ENCODE measurements around the gene MAP3K8. TPM values are rescaled to one million over a fixed set of nuclear protein-coding genes. Genes with fewer than 3 reads are reported as not detected.

The MAP3K8 gene
- total and polyA plus RNA-seq, 2 donors (not counting 3 experiments of a cell fraction or from before 2014, with no cell fraction given): 5.2 to 10.6 TPM

- intact Hi-C loops (cut with micrococcal nuclease): no loop called here
- H3K4me3 ChIP-seq (replicated peaks in 1 of 3; ENCODE audit: insufficient read depth in 1 of 3, low read depth in 1 of 3, low read length in 3 of 3): no peak overlapping the region
- TF ChIP-seq POLR2AphosphoS5 (IDR thresholded peaks at IDR 0.05; ENCODE audit: insufficient read depth, low read depth, low read length) (no peak), MYC (IDR thresholded peaks at IDR 0.05; ENCODE audit: low read depth, low read length) (no peak), GATA2 (IDR thresholded peaks at IDR 0.05; ENCODE audit: insufficient read depth, insufficient read length, low read depth, low read length) (no peak), MAX (IDR thresholded peaks at IDR 0.05; ENCODE audit: insufficient read depth, insufficient read length) (no peak), JUN (IDR thresholded peaks at IDR 0.05; ENCODE audit: borderline replicate concordance, insufficient read depth, insufficient read length, low read depth) (no peak), CTCF (IDR thresholded peaks at IDR 0.05; ENCODE audit: extremely low read depth in 1 of 2, insufficient read depth in 1 of 2, low read depth in 1 of 2, low read length in 2 of 2) (no peak)
- no peak overlapping the region for H3K27ac ChIP-seq (ENCODE audit: insufficient read depth, low read depth, low read length)
- DNase-seq (ENCODE audit: low read depth, low spot score) (no peak), FAIRE-seq (no peak)
- no peaks in the 10 kb centered on the region for H3K27me3 ChIP-seq (ENCODE audit: control insufficient read depth in 2 of 2, insufficient read depth in 2 of 2, low read length in 2 of 2)
- no peaks in the 10 kb centered on the region for H3K9me1 ChIP-seq (replicated peaks; ENCODE audit: control insufficient read depth, extremely low read depth, insufficient read depth, low read length)
- H3K4me1 ChIP-seq (ENCODE audit: control insufficient read depth, extremely low read depth, insufficient read depth, low read length): peaks cover 20% of the 10 kb centered on the region
- ChIA-PET CTCF (interaction anchor here (1.0 kb wide), 1 partner anchor 151 kb away, joined by 3 read pairs; no protein-coding TSS in a partner anchor), POLR2A (no interaction called here)
- dilution Hi-C loops (cut with MboI; ENCODE audit: extremely low pct_ligation_motif_present, low sequenced_read_pairs): no loop called here
- no peaks in the 10 kb centered on the region for H4K20me1 ChIP-seq (replicated peaks; ENCODE audit: control insufficient read depth, extremely low read depth, insufficient read depth, low read length)
- no peak overlapping the region for H3K4me2 ChIP-seq (ENCODE audit: insufficient read depth, low read length)
- no TSS peak for BruUV-seq (replicated peaks)
- no peak overlapping the region for H2AFZ ChIP-seq (ENCODE audit: low read depth, low read length)
- H3K9ac ChIP-seq (replicated peaks; ENCODE audit: extremely low read depth, insufficient read depth, low read length): no peak overlapping the region
- H3K79me2 ChIP-seq (ENCODE audit: control insufficient read depth, insufficient read depth, low read length): peaks cover 4% of the 10 kb centered on the region
- H3K36me3 ChIP-seq (ENCODE audit: control insufficient read depth in 2 of 2, extremely low read depth in 1 of 2, insufficient read depth in 2 of 2, low read length in 2 of 2): peaks cover 0 to 5% of the 10 kb centered on the region in 2 experiments
- no peaks in the 10 kb centered on the region for H3K9me3 ChIP-seq (replicated peaks; ENCODE audit: control insufficient read depth, insufficient read depth, low read length)
Observed at GRCh38 chr10:30439931-30440330, 5.9 kb downstream of the MAP3K8 start.

Measured in endothelial cell of umbilical vein (primary cell).